GM13976 (cell line): ENCODE data around the gene SDHA.
"Not testable (repeated sequence)": the region's sequence is repeated elsewhere in the genome, so short reads cannot be mapped to it uniquely, and the experiment has no call there.

Source experiments
- DNase-seq: peaks from one replicate; pipeline ENCODE4 v3.0.0; 2012; ENCODE audit warnings: low spot score
- CTCF ChIP-seq: IDR thresholded peaks from 2 replicates; pipeline ENCODE4 v1.5.1; 2012; ENCODE audit warnings: borderline replicate concordance, mild to moderate bottlenecking; ENCODE audit not compliant: insufficient read depth; ENCODE audit errors: extremely low read depth, missing control alignments, control extremely low read depth
- in situ Hi-C: fragments of 300-500 bp; cut with MboI; formaldehyde crosslinking; loops from one replicate; pipeline ENCODE4 v1.12.0; 2022; ENCODE audit warnings: low sequenced_read_pairs, mixed read lengths, inconsistent platforms; ENCODE audit not compliant: unreplicated experiment

Gene SDHA

GRCh38 chr5:234450-234849, 16.3 kb downstream of the SDHA start:
- no peak for DNase-seq
- in situ Hi-C loops: no loop called here
- TF ChIP-seq CTCF: no peak

- in situ Hi-C loops: not testable (repeated sequence)
Measured at GRCh38 chr5:235527-235926, 17.4 kb downstream of the SDHA start.

DNA sequence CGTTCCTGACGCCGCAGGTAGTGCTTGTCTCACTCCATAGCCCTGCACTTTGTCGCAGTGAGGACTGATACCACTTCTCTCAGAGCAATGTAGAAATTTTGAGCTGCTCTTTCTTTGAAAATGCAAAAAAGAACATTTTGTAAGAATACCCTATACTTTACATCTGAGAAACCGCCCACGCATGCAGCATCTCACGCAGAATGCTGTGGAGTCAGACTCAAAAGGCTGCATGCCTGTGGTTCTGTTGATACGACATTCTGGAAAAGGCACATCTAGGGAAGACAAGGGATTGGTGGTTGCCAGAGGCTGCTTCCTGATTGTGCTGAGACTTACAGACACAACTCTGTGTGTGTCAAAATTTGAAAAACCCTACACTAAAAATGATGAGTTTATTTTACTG, 19.8 kb downstream of the SDHA start:
- DNase-seq, in situ Hi-C loops: not testable (repeated sequence)

More at GRCh38 chr5:235527-235926, 17.4 kb downstream of the SDHA start:
- DNase-seq: not testable (repeated sequence)

DNA sequence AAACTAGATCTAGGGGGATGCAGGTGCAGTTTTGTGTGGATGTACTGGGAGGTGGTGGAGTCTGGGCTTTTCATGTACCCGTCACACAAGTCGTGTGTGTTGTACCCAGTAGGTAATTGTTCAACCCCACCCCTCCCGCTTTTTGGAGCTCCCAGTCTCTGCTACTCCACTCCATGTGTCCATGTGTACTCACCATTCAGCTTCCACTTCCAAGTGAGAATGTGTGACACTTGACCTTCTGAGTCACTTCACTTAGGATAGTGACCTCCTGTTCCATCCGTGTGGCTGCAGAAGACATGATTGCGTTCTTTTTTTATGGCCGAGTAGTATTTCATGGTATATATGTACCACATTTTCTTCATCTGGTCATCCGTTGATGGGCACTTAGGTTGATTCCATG, 22.4 kb downstream of the SDHA start:
- in situ Hi-C loops: not testable (repeated sequence)

GRCh38 chr5:241045-241669, 23.0 kb downstream of the SDHA start:
- DNase-seq, in situ Hi-C loops: not testable (repeated sequence)

More for the DNA sequence above, 22.4 kb downstream of the SDHA start:
- not testable (repeated sequence) for DNase-seq

GRCh38 chr5:243683-244367, 25.7 kb downstream of the SDHA start:
- in situ Hi-C loops, DNase-seq: not testable (repeated sequence)

GRCh38 chr5:245717-246116, 27.6 kb downstream of the SDHA start:
- DNase-seq, in situ Hi-C loops: not testable (repeated sequence)

DNA sequence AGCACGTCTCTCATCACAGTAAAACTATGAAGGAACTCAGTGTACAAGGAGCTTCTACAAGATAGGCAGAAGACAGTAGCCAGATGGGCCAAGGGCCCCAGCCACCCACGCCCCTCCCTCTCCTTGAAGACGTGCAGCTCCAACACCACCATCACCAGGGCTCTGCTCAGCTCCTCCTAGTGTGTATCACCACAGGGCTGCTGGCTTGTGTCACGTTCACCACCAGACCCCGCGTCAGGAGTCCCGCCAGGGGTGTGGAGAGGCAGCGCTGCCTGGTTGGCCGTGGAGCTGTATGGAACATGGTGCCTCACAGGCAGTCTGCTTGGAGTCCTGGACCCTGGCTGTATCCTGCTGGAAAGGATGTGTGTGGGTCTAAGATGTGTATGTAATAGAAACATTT, 32.3 kb downstream of the SDHA start:
- in situ Hi-C loops: not testable (repeated sequence)

GRCh38 chr5:251016-251415, 32.9 kb downstream of the SDHA start:
- DNase-seq, in situ Hi-C loops: not testable (repeated sequence)

More for the DNA sequence above, 32.3 kb downstream of the SDHA start:
- not testable (repeated sequence) for DNase-seq

GRCh38 chr5:251538-251937, 33.4 kb downstream of the SDHA start:
- DNase-seq, in situ Hi-C loops: not testable (repeated sequence)

- in situ Hi-C loops, DNase-seq: not testable (repeated sequence)
Measured at GRCh38 chr5:251975-252374, 33.9 kb downstream of the SDHA start.

GRCh38 chr5:252546-252945, 34.4 kb downstream of the SDHA start:
- DNase-seq: no peak
- in situ Hi-C loops: no loop called here
- TF ChIP-seq CTCF: no peak

DNA sequence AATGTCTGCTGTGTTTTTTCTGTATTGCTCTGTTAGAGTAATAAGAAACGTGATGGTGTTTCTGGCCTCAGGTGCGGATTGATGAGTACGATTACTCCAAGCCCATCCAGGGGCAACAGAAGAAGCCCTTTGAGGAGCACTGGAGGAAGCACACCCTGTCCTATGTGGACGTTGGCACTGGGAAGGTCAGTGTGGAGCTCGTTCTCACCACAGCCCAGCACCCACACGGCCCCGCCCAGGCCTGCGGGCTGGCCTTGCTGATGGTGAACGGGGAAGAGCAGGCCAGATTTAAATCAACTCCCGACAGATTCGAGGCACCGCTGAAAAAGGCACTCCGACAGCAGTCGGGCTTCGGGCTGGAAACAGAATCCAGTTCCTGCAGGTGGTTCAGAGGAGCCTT, 36.2 kb downstream of the SDHA start:
- in situ Hi-C loops, DNase-seq: not testable (repeated sequence)

DNA sequence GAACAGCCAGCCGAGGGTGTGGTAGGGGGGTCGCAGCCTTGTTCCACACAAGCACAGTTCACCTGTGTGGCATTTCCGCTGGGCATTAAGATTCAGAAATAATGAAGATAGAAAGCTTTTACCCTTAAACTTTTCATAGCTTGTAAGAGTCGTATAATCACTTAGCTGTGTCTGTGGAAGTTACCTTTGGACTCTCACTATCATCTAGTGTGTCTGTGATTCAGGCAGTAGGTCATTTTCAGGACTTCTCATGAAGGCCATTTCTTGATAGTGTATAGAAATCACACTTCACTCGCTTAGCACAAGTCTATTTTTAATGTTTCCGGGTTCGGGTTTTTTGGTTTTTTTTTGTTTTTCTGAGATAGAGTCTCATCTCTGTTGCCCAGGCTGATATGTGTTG, 37.0 kb downstream of the SDHA start:
- DNase-seq, in situ Hi-C loops: not testable (repeated sequence)

DNA sequence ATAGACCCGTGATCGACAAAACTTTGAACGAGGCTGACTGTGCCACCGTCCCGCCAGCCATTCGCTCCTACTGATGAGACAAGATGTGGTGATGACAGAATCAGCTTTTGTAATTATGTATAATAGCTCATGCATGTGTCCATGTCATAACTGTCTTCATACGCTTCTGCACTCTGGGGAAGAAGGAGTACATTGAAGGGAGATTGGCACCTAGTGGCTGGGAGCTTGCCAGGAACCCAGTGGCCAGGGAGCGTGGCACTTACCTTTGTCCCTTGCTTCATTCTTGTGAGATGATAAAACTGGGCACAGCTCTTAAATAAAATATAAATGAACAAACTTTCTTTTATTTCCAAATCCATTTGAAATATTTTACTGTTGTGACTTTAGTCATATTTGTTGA, 38.2 kb downstream of the SDHA start:
- DNase-seq, in situ Hi-C loops: not testable (repeated sequence)
